RCC 7860 (cell line): ENCODE results near the gene SEMA4A.
"Not testable (repeated sequence)": the region's sequence is repeated elsewhere in the genome, so short reads cannot be mapped to it uniquely, and the experiment has no call there.

Experiments used
- DNase-seq: peaks from one replicate; pipeline ENCODE4 v3.0.0-alpha.2; 2015; ENCODE audit warnings: low spot score
- FAIRE-seq: peaks from 2 replicates; lab custom pipeline; 2012; peaks lifted over from hg19 to GRCh38; lab: Jason Lieb, UNC

Gene SEMA4A

DNA sequence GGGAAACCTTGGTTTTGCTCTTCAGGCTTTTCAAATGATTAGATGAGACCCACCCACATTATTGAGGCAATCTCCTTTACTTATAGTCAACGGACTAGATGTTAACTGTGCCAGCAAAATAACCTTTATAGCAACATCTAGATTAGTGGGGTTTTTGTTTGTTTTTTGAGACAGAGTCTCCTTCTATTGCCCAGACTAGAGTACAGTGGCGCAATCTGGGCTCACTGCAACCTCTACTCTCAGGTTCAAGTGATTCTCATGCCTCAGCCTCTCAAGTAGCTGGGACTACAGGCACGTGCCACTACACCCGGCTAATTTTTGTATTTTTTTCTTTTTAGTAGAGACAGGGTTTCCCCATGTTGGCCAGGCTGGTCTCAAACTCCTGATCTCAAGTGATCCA, 36.9 kb downstream of the SEMA4A start:
- not testable (repeated sequence) for DNase-seq, FAIRE-seq

DNA sequence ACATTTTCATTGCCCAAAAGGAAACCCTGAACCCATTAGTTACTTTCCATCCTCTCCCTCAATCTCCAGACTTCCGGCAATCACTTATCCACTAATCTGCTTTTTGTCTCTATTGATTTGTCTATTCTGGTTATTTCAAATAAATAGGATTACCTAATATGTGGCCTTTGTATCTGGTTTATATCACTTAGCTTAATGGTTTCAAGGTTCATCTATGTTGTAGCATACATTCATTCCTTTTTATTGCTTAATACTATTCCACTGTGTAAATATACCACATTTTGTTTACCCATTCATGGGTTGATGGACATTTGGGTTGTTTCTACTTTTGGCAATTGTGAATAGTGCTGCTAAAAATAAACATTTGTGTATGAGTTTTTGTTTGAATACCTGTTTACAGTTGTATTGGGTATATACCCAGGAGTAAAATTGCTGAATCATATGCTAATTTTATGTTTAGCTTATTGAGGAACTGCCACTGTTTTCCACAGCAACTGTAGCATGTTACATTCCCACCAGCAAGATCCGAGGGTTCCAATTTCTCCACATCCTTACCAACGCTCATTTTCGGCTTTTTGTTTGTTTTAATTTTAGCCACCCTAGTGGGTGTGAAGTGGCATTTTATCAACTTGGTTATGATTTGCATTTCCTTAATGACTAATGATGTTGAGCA, 38.0 kb downstream of the SEMA4A start:
- DNase-seq (no peak), FAIRE-seq (no peak)

DNA sequence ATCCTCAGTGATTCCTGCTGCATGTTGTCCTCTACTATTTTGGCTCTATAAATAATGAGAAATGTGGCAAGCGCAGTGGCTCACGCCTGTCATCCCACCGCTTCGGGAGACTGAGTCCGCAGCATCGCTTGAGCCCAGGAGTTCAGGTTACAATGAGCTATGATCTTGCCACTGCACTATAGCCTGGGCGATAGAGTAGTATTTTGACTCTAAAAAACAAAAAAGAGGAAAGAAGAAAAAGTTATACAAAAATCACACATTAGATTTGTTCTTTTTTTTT, 39.8 kb downstream of the SEMA4A start:
- FAIRE-seq = no peak
- DNase-seq = no peak

DNA sequence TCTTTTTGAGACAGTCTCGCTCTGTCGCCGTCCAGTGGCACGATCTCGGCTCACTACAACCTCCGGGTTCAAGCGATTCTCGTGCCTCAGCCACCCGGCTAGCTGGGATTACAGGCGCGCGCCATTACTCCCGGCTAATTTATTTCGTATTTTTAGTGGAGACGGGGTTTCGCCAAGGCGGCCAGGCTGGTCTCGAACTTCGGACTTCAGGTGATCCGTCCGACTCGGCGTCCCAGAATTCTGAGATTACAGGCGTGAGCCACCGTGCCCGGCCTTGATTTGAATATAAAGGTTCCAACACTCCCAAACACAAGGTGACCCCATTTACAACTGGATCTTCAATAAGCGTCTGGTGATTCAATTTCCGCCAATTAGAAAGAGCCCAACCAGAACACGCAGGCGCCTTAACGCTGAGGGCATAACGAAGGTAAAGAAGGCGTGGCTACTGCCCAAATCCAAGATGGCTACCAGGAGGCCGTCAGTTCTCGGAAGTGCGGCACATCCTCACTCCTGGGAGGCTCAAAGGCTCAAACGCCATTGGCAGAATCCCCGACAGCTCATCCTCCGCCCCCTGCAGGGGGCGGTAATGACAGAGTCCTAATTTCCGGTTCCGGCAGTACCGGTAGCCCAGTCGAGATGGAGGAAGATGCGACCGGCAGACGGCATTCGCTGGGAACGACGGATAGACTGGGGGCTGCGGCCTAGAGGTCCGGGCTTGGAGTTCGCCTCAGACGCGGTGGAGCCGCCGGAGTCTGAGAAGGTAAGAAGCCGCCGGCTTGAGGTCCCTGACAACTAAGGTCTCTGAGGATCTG, 40.3 kb downstream of the SEMA4A start, which contains the start of gene SLC25A44:
SLC25A44 (plus strand) TSS at position 617 of the 812 bp plus-strand sequence. CDS start 5,744 bp downstream, outside the sequence.
- DNase-seq (peak; percentile 96), FAIRE-seq (peak; percentile 94)

DNA sequence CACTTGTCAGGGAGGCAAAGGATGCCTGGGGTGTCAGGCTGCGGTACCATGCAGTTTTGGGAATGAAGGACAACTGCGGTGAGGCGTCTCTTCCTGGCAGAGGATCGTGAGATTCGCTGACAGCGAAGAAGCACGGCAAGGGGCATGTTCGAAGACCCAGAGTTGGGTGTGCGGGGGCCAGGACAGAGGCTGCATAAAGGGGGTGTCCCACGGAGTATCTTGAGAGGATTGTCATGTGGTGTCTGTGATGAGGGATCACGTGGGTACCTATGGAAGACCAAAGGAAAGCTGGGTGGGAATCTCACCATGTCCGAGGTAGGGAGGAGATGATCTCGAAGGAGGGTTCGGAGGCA, 40.9 kb downstream of the SEMA4A start:
- DNase-seq (no peak), FAIRE-seq (no peak)

DNA sequence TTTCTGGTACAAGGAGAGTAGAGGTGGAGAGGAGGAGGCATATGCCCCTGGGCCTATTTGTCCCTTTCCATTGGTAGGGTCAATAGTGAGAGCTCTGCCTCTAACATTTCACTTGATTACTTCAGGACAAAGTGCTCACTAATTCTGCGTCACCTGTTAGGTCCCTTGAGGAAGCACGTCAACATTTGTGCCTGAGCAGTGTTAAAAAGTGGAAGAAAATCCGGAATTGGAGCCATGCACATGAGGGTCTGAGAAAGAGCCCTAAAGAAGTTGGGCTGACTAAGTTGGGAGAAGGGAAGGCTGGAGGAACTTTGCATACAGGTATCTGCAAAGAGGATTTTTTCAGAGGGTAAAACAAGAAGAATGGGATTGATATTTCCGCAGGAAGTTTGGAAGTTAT, 42.5 kb downstream of the SEMA4A start:
- DNase-seq (no peak), FAIRE-seq (no peak)

DNA sequence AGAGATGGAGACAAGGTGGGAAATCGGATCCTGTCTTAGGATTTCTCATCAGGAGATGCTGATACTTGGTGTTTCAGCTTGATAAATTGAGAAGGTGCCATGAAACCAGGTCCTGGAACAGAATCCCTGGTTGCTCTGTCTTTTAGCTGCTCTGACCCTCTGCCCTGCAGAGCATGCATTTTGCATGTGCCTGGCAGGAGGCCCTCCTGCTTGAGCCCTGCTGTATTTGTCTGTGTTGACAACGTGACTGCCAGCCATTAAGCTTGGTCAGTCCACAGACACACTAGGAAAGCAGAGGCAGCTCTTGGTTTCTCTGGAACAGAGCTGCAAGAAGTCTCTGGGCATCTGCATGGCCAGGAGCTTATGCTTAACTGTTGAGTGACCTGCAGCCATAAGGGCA, 43.1 kb downstream of the SEMA4A start:
- DNase-seq (no peak), FAIRE-seq (no peak)

DNA sequence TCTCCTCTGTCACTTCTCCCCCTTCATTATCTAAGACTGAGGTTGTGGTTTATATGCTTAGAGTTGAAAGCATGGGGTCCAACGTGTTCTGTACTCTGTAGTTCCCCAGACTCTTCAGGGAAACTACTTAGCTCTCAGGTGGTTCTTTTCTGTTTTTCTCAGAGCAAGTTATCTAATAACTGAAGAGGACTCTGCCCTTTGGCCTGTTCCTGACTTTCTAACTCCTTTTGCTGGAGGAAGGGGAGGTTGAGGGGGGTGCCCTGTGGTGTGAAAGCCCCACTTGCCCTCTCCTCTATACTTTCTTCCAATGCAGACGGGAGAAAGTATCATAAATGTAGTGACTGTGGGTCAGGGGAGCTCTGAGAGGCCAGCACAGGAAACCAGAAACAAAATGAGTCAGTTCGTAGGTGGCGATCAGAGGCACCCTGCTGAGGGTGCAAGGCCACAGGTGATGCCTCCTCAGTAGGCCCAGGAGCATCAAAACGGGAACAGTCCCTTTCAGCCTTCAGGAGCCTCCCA, 45.5 kb downstream of the SEMA4A start:
- FAIRE-seq = no peak
- DNase-seq = no peak

DNA sequence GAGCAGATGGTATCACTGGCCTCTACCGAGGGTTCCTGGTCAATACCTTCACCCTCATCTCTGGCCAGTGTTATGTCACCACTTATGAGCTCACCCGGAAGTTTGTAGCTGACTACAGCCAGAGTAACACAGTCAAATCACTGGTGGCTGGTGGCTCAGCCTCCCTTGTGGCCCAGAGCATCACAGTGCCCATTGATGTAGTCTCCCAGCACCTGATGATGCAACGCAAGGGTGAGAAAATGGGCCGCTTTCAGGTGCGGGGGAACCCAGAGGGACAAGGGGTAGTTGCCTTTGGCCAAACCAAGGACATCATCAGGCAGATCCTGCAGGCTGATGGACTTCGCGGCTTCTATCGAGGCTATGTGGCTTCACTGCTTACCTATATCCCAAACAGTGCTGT, 46.7 kb downstream of the SEMA4A start:
- FAIRE-seq (no peak), DNase-seq (no peak)

DNA sequence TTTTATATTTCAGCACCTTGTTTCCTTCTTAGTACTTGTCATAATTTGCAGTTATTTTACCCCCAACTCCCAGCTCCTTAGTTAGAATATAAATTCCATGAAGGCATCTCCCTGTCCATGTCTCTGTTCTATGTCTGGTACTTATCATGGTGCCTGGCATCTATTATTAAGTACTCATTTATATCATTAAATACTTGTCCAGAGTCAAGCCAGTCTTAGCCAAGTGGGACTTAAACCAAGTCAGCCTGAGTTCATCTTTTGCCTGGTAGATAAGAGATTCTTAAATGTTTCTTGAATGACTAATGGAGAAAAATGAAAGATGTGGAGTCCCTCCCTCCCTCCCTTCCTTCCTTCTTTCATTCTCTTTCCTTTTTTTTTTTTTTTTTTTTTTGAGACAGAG, 49.9 kb downstream of the SEMA4A start:
- DNase-seq (peak; percentile 36), FAIRE-seq (no peak)

DNA sequence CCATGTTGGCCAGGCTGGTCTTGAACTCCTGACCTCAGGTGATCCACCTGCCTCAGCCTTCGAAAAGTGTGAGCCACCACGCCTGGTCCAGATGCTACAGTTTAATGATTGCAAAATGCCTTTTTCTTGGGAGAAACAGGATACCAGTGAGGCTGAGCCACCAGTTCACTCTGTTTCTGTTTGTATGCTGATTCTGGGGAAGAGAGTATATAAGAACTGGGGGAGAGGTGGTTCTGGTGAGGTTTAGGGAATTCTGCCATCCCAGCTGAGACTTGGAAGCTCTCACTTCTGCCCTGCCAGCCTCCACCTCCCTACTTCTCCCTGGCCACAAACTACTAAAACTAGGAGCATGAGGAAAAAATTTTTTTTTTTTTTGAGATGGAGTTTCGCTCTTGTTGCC, 51.3 kb downstream of the SEMA4A start:
- no peak for FAIRE-seq
- DNase-seq = no peak

DNA sequence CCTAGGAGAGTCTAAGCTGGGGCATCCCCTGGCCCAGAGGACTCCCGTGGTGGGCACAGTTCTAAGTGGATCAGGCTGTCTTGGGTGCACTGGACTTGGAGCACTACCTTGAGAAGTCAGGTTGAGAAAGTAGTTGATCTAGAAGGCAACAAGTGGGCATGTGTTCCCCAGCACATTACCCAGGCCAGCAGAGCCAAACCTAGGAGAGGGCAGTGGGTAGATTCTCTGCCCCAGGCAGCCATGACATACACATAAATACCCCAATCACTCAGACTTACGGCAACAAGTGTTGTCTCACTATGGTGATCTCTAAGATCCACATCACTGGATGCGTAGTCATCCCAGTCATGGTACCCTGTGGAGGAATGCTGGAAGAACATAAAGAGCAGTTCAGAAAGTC, 57.9 kb downstream of the SEMA4A start:
- DNase-seq (no peak), FAIRE-seq (no peak)

DNA sequence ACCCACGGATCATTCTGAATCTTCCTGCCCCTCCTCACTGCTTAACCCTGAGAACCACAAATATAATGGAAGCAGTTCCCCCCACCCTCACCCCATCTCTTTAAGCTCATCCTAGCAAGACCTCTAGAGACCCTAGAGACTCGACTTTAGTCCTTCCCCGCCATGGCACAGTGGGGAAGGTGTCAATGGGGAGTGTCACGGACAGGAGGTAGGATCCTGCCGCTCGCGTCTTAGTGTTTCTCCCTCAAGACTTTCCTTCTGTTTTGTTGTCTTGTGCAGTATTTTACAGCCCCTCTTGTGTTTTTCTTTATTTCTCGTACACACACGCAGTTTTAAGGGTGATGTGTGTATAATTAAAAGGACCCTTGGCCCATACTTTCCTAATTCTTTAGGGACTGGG, 58.7 kb downstream of the SEMA4A start:
- FAIRE-seq (no peak), DNase-seq (no peak)

DNA sequence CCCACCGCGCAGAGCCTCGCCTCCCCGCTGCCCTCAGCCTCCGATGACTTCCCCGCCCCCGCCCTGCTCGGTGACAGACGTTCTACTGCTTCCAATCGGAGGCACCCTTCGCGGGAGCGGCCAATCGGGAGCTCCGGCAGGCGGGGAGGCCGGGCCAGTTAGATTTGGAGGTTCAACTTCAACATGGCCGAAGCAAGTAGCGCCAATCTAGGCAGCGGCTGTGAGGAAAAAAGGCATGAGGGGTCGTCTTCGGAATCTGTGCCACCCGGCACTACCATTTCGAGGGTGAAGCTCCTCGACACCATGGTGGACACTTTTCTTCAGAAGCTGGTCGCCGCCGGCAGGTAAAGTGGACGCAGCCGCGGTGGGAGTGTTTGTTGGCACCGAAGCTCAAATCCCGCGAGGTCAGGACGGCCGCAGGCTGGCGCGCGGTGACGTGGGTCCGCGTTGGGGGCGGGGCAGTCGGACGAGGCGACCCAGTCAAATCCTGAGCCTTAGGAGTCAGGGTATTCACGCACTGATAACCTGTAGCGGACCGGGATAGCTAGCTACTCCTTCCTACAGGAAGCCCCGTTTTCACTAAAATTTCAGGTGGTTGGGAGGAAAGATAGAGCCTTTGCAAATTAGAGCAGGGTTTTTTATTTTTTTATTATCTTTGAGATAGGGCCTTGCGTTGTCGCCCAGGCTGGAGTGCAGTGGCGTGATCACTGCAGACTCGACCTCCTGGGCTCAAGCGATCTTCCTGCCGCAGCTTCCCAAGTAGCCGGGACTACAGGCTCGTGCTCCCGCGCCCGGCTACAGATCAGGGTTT, 59.7 kb downstream of the SEMA4A start, which contains the start of gene PMF1:
PMF1 (plus strand) TSS at position 175 of the 811 bp plus-strand sequence; CDS start at position 184, 9 bp downstream.
- DNase-seq = peak; percentile 88
- no peak for FAIRE-seq

DNA sequence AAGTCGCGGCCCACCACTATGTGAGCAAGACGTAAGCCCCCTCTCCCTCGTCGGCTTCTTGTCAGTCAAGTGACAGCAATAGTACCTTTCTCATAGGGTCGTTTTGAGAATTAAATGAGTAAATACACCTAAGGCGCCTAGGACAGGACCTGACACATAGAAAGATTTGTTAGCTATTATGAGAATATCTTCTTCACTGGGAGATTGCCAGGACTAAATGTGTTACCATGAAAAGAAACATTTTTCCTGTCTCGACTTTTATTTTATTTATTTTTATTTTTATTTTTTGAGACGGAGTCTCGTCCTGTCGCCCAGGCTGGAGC, 60.2 kb downstream of the SEMA4A start:
- DNase-seq (no peak), FAIRE-seq (no peak)

DNA sequence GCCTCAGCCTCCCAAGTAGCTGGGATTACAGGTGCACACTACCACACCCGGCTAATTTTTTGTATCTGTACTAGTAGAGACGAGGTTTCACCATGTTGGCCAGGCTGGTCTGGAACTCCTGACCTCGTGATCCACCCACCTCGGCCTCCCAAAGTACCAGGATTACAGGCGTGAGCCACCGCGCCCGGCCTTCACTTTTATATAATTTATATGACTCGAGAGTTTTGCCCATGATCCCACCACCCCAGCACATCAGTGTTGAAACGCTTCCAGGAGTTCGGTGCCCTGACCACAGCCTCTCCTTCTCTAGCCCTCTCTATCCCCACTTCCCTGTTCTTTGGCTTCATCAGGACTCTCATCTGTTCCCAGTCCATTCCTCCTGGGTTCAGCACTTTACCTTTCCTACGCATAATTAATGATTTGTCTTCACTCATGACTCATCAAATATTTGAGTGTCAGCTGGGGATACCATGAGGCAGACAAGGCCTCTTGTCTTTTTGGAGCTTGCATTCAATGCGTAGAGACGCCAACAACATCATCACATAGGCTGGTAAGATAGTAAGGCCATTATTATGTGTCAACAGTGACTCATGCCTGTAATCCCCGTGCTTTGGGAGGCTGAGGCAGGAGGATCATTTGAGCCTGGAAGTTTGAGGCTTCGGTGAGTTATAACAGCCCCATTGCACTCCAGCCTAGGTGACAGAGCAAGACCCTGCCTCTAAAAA, 60.8 kb downstream of the SEMA4A start:
- DNase-seq (peak; percentile 81), FAIRE-seq (no peak)

DNA sequence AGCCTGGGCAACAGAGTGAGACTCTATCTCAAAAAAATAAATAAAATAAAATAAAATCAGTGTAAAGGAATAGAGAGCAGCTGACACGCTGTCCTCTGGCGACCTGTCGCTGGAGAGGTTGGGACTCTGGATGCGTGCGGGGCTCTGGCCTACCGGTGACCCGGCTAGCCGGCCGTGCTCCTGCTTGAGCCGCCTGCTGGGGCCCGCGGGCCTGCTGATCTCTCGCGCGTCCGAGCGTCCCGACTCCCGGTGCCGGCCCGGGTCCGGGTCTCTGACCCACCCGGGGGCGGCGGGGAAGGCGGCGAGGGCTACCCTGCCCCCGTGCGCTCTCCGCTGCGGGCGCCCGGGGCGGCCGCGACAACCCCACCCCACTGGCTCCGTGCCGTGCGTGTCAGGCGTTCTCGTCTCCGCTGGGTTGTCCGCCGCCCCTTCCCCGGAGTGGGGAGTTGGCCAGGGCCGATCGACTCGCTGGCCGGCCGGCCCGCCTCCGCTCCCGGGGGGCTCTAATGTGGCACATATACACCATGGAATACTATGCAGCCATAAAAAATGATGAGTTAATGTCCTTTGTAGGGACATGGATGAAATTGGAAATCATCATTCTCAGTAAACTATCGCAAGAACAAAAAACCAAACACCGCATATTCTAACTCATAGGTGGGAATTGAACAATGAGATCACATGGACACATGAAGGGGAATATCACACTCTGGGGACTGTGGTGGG, 63.1 kb downstream of the SEMA4A start:
- DNase-seq = not testable (repeated sequence)
- FAIRE-seq = peak; percentile 73

DNA sequence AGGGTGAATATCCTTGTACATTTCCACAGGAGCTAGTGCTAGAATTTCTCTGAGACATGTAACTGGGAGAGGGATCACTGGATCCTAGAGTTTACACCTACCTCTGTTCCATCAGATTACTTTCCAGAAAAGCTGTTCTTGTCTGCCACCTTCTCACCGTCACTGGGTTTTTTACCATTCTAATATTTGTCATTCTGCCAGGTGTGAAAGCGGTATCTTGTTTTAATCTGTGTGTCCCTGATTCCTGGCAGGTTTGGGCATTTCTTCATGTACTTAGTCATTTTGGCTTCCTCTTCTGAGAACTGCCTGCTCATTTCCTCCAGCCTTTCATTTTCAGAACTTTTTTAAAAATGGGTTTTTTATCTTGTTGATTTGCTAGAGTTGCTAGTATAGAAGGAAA, 64.5 kb downstream of the SEMA4A start:
- FAIRE-seq (no peak), DNase-seq (no peak)

DNA sequence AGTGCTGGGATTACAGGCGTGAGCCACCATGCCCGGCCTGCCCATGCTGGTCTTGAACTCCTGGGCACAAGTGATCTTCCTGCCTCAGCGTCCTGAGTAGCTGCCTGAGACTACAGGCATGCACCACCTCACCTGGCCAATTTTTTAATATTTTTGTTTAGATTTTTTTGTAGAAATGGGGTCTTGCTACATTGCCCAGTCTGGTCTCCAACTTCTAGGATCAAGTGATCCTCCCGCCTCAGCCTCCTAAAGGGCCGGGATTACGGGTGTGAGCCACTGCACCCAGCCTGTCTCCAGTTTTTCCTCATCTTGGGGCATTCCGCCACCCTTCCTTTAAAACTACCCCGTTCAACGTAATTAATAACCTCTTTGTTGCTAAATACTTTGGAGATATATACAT, 66.8 kb downstream of the SEMA4A start:
- no peak for FAIRE-seq
- no peak for DNase-seq

DNA sequence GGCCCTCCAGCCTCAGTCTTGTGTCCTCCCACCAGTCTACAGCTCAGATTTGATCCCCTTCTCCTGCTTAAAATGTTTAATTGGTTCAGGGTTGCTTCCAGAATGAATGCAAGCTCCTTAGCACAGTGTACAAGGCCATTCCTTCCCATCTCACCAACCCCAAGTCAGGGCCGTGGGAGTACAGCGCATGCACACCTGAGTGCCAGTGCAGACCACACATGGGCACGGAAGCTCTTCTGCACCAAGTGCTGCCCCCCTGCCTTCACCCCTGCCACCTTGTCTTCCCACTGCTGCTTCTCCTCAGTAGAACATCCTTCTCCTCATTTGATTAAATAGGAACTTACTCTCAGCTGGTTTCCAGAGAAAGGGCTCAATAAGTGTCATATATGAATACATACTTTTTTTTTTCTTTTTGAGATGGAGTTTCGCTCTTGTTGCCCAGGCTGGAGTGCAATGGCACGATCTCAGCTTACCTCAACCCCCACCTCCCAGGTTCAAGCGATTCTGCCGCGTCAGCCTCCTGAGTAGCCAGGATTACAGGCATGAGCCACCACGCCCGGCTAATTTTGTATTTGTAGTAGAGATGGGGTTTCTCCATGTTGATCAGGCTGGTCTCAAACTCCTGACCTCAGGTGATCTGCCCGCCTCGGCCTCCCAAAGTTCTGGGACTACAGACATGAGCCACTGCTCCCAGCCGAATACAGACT, 68.8 kb downstream of the SEMA4A start:
- FAIRE-seq (no peak), DNase-seq (no peak)
